Measurements from ENCODE around the gene MBD3L2B.

GRCh38 chr19:6979399-6979798 is 41.8 kb downstream of the MBD3L2B start:
- TF ChIP-seq CTCF (IDR thresholded peaks at IDR 0.05; ENCODE audit: low read length) (no peak), EZH2phosphoT487 (IDR thresholded peaks at IDR 0.05; ENCODE audit: low read length) (no peak), EZH2 (optimal IDR thresholded peaks at IDR 0.05; ENCODE audit: low read depth, low read length) (no peak)
